ENCODE data around the gene SLC6A19.

The SLC6A19 gene

DNA sequence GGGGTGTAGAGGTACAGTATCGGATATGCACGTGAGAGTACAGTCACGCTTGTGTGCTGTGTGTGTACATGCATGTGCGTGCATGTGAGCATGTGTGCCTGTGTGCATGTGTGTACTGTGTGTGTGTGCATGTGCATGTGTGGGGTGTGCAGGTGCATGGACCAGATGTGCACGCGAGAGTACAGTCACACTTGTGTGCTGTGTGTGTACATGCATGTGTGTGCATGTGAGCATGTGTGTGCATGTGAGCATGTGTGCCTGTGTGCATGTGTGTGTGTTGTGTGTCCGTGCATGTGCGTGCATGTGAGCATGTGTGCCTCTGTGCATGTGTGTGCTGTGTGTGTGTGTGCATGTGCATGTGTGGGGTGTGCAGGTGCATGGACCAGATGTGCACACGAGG, 10.3 kb downstream of the SLC6A19 start:
- no peak for DNase-seq

DNA sequence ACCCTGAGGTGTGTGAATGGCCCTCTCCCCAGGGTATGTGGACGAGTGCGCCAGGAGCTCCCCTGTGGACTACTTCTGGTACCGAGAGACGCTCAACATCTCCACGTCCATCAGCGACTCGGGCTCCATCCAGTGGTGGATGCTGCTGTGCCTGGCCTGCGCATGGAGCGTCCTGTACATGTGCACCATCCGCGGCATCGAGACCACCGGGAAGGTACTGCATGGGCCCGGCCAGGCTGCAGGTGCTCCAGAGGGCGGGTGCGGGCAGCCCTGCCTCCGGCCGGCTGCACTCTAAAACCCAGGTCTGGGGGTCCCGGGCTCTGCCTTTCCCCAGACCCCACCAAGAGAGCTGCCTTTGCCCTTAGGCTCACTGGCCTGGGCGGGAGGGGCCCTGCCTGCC, 10.9 kb downstream of the SLC6A19 start:
- no peak for DNase-seq

DNA sequence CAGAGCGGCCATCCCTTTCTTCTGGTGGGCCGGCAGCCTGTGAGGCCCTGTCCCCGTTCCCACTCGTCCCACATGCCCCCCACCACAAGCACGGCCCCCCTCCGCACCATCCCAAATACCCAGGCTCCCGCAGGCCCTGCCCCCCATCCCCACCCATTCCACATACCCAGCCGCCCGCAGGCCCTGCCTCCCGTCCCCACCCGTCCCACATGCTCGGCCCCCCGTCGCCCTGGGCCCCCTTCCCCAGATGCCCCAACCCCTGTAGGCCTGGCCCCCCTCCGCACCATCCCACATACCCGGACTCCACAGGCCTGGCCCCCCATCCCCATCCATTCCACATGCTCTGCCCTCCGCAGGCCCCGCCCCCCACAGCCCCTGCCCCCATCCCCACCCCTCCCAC, 11.5 kb downstream of the SLC6A19 start:
- DNase-seq, result no peak

DNA sequence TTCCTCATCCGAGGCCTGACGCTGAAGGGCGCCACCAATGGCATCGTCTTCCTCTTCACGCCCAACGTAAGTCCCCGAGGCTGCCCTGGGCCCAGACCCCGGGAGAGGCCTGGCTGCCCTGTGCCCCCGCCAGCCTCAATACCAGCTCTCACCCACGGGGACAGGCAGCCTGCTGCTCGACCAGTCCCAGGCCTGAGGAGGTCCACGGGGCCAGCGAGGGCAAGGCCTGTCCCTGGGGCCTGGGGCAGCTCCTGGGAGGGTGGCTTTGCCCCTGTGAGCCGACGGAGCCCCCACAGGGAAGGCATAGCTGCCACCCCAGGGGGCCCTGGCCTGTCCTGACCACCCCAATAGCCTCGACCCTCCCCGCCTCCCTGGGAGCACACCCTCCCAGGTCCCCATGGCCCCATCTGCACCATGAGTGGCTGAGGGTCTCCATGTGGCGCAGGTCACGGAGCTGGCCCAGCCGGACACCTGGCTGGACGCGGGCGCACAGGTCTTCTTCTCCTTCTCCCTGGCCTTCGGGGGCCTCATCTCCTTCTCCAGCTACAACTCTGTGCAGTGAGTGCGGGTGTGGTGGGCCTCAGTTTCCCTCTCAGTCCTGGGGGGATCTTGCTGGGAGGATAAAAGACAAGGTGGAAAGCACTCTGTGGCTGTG, 12.2 kb downstream of the SLC6A19 start:
- DNase-seq, result no peak

DNA sequence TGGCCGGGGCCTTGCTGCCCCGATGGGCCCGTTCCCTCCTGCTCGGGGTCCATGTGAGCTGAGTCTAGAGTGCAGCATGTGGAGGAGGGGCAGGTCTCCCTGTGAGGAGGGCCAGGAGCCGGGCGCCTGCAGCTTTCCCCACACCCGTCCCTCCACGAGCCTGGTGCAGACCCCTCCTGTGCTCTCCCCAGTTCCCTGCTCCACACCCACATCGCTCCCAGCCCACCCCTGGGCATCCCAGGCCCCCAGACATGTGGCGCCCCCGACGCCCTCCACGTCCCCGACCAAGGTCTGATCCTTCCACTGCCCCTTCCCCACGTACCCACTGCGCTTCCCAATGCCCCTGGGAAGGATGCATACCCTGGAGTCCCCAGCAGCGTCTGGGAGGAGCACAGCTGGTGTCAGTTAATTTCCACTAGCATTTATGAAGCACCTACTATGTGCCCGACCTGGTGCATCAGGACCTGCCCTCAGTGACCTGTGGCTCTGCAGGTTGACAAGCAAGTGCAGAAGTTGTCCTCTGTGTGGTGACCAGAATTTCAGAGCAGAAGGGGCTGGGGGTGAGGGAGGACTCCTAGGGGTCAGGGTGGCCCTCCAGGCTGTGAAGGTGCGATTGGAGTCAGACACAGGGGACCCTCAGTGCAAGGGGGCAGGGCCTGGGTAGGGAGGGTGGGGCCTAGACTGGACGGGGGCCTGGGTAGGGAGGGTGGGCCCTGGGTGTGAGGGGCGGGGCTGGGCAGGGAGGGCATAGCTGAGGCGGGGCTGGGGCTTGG, 13.0 kb downstream of the SLC6A19 start:
- DNase-seq, result no peak

DNA sequence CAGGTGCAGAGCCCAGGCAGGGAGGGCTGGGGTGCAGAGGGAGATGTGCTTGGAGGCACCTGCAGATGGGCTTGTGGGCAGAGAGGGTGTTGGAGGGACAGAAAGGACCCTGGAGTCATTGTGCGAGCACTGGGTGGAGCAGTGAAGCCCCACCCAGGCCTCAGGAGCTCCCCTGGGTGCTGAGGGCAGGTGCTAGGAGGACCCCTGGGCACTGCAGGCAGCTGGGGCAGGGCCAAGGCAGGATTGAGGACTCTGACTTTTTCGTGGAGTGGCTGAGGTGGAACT, 13.5 kb downstream of the SLC6A19 start:
- DNase-seq, result no peak

DNA sequence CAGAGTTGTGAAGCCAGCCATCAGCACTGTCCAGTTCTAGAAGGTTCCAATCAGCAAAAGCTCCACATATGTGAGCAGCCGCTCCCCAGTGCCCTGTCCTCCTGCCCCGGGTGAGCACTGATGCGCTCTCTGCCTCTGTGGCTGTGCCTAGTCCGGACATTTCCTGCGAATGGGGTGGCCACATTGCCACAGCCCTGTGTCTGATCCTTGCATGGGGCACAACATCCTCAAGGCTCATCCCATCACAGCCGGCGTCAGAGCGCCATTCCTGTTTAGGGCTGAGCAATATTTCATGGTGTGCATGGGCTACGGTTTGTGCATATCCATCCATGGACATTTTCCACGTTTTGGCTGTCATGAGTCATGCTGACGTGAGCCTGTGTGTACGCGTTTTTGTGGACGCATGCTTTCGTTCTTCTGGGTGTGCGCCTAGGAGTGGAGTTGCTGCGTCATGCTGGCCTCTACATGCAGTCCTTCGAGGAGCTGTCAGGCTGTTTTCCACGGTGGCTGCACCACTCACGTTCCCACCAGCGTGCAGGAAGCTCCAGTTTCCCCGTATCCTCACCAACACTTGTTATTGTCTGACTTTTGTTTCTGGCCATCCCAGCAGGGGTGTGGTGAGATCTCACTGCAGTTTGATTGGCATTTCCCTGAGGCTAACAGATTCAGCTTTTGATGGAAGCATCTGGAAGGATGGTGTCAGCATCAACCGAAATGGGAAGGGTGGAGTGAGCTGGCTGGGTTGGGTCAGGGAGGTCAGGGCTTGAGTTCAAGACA, 14.1 kb downstream of the SLC6A19 start:
- DNase-seq, result no peak

DNA sequence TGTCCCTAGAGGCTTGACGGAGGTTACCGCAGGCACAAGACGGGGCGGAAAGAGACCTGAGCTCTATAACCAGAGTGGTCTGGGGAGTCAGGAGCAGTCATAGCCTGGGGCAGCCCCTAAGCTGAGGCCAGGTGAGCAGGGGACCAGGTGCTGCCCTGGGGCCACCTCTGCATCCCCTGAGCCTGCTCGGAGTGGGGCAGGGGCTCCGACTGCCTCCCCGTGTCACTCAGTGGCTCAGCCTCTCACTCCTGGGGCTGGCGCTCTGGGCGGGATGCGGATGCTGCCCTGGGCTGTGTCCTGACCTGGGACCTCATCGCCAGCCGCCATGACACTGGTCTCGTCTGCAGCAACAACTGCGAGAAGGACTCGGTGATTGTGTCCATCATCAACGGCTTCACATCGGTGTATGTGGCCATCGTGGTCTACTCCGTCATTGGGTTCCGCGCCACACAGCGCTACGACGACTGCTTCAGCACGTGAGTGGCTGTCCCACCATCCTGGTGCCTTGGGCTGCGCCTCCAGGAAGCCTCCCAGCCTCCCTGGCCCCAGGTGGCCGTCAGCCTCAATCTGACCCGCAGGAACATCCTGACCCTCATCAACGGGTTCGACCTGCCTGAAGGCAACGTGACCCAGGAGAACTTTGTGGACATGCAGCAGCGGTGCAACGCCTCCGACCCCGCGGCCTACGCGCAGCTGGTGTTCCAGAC, 15.0 kb downstream of the SLC6A19 start:
- no peak for DNase-seq

DNA sequence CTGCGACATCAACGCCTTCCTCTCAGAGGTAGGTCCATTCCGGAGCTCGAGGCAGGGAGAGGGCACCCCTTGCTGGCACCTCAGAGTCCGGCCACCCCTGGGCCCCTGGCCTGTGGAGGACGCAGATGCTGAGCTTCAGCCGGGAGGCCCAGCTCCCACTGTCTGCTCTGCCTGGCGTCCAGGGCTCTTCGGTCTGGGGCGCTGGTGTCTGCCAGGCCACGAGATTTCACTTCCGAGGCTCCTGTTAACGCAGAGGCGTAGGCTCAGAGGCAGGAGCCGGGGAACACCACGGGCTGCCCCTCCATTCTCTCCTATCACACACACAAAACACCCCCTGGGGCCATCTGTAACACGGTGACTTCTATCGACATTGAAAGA, 15.5 kb downstream of the SLC6A19 start:
- DNase-seq, result no peak

DNA sequence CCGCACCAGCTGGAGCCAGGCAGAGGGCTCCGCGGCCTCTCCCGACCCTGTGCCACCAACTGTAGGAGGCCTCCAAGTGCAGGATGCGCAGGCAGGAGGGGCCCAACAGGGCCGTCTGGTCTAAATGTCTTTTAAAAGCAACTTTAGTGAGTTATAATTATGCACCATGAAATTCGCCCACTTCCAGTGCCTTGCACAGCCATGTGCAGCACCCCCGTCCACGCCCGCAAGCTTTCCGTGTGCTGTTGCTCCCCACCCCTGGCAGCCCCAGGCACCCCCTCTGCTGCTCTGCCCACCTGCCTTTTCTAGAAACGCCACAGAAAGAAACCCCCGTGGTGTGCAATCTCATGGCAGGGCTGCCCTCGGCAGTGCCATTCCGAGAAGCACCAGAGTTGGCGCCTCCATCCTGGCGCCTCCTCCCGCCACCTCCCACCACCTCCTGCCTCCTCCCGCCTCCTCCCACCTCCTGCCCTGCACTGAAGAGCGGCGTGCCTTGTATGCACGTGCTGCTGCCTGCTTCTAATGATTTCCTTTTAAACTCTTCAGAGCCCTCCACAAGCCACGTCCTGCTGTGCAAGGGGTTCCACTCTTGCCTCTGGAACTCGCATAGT, 16.3 kb downstream of the SLC6A19 start:
- no peak for DNase-seq

DNA sequence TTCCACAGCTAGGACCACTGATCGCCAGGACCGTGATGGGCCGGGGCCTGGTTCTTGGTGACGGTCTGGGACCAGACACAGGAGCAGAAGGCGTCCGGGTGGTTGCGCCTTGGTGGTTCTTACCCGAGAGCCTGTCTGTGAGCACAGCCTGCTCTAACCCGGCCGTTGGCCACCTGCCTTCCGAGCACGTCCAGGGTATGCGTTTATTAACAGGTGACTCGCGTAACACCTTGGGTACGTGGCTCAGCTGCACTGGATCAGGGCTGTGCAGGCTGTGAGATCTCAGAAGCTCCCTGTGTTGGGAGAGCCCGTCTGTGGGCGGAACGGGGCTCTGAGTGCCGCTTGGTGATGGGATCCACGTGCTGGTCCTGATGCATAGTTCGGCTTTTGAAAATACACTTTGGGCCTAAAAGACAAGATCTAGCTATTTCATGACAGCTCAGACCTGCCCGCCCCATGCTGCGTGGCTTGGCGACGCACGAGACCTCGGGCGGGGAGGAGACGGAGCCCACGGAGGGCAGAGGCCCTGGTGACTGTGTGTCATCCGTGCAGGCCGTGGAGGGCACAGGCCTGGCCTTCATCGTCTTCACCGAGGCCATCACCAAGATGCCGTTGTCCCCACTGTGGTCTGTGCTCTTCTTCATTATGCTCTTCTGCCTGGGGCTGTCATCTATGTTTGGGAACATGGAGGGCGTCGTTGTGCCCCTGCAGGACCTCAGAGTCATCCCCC, 17.1 kb downstream of the SLC6A19 start:
- DNase-seq, result no peak

DNA sequence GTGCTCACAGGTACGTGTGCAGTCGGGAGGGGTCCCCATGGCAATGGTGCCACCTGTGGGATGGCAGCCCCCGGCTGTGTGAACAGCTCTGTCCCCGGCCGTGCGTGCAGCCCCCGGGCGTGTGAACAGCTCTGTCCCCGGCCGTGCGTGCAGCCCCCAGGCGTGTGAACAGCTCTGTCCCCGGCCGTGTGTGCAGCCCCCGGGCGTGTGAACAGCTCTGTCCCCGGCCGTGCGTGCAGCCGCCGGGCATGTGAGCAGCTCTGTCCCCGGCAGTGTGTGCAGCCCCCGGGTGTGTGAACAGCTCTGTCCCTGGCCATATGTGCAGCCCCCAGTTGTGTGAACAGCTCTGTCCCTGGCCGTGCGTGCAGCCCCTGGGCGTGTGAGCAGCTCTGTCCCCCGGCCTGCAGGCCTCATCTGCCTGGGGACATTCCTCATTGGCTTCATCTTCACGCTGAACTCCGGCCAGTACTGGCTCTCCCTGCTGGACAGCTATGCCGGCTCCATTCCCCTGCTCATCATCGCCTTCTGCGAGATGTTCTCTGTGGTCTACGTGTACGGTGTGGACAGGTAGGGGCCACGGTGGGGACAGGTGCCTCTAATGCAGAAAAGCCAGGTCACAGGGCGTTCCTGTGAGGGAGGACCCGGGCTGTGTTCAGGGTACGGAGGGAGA, 17.8 kb downstream of the SLC6A19 start:
- no peak for DNase-seq

DNA sequence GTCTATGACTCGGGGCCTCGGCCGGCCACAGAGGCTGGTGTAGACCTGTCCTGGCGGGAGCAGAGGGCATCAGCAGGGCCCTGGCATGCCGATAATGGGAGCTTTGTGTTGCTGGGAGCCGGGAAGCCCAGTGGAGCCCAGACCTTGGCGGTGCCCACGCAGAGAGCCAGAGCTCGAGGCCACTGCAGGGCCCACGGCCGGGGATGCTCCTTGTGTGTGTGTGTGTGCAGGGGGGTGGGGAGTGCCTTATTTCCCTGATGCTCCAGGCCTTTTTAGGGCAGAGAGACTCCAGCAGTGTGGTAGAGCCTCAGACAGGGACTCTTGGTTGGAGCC, 18.3 kb downstream of the SLC6A19 start:
- DNase-seq, result no peak

DNA sequence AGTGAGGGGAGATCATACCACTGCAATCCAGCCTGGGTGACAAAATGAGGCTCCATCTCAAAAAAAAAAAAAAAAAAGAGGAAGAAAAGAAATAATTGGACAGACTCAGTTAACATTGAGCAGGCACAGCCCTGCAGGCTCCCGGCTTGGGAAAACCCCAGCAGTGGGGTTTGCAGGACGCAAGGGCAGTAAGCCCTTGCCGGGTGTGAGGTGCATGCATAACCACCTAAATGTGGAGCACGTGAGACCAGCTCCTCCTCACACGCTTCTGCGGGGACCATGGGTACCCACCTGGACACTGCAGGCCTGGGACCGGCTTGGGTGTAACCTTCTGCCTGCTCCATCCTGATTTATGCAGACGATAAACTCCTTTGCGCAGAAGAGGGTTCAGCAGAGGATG, 19.0 kb downstream of the SLC6A19 start:
- no peak for DNase-seq

DNA sequence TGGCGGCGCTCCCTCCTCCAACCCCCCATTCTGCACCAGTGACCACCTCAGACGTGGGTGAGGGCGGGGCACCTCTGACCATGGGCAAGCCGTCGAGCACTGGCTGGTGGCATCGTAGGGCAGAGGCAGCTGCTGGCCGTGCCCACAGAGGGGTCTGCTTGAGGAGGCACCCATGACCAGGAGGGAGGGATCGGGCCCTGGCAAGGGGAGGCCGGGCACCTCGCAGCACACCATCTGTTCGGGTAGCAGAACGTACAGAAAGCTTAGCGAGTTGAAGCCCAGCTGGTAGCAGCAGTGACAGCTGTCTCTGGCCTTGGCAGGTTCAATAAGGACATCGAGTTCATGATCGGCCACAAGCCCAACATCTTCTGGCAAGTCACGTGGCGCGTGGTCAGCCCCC, 19.4 kb downstream of the SLC6A19 start:
- DNase-seq, result no peak

DNA sequence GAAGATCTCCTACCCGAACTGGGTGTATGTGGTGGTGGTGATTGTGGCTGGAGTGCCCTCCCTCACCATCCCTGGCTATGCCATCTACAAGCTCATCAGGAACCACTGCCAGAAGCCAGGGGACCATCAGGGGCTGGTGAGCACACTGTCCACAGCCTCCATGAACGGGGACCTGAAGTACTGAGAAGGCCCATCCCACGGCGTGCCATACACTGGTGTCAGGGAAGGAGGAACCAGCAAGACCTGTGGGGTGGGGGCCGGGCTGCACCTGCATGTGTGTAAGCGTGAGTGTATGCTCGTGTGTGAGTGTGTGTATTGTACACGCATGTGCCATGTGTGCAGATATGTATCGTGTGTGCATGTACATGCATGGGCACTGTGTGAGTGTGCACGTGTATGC, 20.3 kb downstream of the SLC6A19 start:
- DNase-seq, result no peak

DNA sequence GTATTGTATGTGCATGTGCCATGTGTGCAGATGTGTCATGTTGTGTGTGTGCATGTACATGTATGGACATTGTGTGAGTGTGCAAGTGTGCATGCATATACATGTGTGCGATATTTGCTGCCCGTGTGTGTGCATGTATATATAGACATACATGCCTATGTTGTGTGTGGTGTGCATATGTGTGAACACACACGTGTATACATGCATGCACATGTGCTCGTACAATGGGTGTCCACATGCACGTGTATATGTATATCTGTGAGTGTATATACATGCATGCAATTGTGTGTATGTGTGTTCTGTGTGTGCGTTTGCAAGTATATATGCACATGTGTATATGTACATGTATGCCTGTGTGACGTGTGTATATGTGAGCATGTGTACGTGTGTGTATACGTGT, 20.8 kb downstream of the SLC6A19 start:
- no peak for DNase-seq

DNA sequence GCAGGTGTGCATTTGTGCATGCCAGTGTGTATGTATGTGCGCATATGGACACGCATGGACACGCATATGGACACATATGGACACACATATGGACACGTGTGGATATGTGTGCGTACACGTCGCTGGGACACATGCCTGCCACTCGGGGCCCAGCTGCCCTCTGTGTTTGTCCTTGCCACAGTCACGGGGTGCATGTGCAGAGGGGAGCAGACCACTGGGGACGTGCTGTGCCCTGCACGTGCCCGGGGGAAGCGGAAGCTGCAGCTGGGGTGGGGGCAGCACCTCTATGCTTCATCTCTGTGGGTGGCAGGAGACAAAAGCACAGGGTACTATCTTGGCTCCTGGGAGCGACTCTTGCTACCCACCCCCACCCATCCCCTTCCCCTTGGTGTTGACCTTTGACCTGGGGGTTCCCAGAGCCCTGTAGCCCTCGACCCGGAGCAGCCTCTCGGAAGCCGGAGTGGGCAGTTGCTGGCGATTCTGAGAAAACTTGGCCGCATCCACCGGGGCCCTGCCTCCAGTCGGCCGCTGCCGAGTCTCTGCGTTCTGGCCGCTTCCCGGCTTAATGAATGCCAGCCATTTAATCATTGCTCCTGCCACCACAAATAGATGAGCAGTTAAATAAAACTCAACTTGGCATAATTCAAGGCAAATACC, 21.4 kb downstream of the SLC6A19 start:
- DNase-seq, result no peak

DNA sequence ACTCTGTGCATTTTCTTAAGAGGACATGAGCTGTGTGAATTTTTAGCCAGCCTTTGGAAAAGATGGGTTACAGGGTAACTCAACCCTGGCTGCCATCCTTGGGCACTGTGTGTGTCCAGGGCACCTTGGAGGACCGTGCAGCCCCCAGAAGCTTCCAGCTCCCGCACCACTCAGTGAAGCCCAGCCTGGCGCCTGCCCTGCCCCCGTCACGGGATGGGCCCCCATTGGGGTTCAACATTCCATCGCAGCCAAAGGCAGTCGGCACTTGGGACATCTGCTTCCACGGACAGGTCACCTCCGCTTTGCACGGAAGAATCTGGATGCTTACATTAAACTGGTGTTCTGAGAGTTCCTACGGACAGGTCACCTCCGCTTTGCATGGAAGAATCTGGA, 21.9 kb downstream of the SLC6A19 start:
- DNase-seq, result no peak

DNA sequence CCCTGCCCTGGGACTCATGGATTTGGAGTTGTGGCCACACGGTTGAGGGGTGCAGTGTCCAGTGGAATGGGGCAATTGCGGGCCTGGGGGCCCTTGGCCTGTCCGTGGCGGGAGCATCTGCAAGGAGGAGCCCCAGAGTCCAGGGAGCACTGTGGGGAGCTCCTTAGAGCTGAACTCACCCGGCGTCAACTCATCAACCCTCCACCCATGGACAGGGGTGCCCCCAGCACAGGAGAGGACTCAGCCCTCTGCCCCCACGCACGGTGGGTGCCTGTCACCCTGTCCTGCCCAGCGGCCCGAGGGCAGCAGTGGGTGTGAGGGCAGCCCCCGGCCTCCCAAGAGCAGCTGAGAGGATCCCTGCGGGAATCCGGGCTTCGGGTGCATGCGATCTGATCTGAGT, 23.2 kb downstream of the SLC6A19 start:
- DNase-seq, result no peak

DNA sequence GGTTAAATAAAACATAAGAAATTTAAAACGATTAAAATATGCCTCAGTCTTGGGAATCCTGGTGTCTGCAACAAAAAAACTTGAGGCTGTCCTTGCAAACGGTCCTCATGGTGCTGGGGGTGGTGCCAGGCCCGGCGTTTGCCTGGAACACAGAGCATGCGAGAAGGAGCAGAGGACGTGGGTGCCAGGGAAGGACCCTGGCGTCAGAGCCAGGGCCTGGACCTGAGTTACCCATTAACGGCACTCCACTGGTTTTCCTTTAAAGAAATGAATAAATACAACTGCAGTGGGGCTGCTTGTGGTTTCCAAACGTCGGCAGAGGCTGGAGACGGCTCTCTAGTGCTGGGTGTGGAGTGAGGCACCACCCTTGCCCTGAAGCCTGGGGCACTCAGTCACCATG, 23.7 kb downstream of the SLC6A19 start, which contains the start of gene SLC6A18:
SLC6A18 (plus strand) TSS at position 301 of the 400 bp plus-strand sequence; CDS start at position 398, 97 bp downstream.
- no peak for DNase-seq

Measured in activated gamma-delta T cell (primary cell).